Endothelial cell of umbilical vein (primary cell): Measurements from ENCODE around the gene FOXK1. TPM values are rescaled to one million over a fixed set of nuclear protein-coding genes. Genes with fewer than 3 reads are reported as not detected.
A peak's percentile ranks its signal among the peaks of the same experiment; 100 is the strongest.

Experiments used
- BruUV-seq: library from RNA; stranded (reverse); fragments of 400-500 nt; replicated peaks from 2 replicates; lab custom pipeline; 2021; lab: Mats Ljungman, UMichigan
- CTCF ChIA-PET: fragments of 300-600, 350-600 bp; sonication (Branson Sonifier 250); formaldehyde crosslinking; loops from one replicate; lab custom pipeline; 2021; ENCODE audit warnings: antibody characterized with exemption, inconsistent platforms; lab: Charles Lee
- POLR2A ChIA-PET: fragments of 300-600, 350-600 bp; sonication (Branson Sonifier 250); formaldehyde crosslinking; loops from one replicate; lab custom pipeline; 2021; ENCODE audit warnings: antibody characterized with exemption, inconsistent platforms; lab: Charles Lee
- DNase-seq: peaks from one replicate; pipeline ENCODE4 v3.0.0-alpha.2; 2011; ENCODE audit warnings: low read depth, low spot score
- FAIRE-seq: peaks from 2 replicates; lab custom pipeline; 2011; peaks lifted over from hg19 to GRCh38; lab: Jason Lieb, UNC
- H2AFZ ChIP-seq: 2 replicates; pipeline ENCODE4 v1.6.0; 2012; ENCODE audit warnings: low read depth, low read length, control low read depth, inconsistent platforms
- H3K27ac ChIP-seq: 2 replicates; pipeline ENCODE4 v1.5.1; 2011; ENCODE audit warnings: low read depth, mild to moderate bottlenecking, control low read depth, low read length, moderate library complexity; ENCODE audit not compliant: insufficient read depth
- H3K27me3 ChIP-seq, 2 experiments: 2 replicates each; pipeline versions ENCODE4 v1.6.0 to v1.6.1; 2011; ENCODE audit warnings: low read length in 2 of 2, mixed read lengths in 1 of 2; ENCODE audit not compliant: control insufficient read depth in 2 of 2, insufficient read depth in 2 of 2
- H3K36me3 ChIP-seq, 2 experiments: 2 replicates in 1 of 2; 3 replicates in 1 of 2; pipeline ENCODE4 v1.5.1; 2011; ENCODE audit warnings: low read length in 2 of 2, mild to moderate bottlenecking in 1 of 2, moderate library complexity in 1 of 2; ENCODE audit not compliant: control insufficient read depth in 2 of 2, insufficient read depth in 2 of 2; ENCODE audit errors: extremely low read depth in 1 of 2
- H3K4me1 ChIP-seq: 3 replicates; pipeline ENCODE4 v1.5.1; 2011; ENCODE audit warnings: mild to moderate bottlenecking, low read length; ENCODE audit not compliant: control insufficient read depth, insufficient read depth; ENCODE audit errors: extremely low read depth
- H3K4me2 ChIP-seq: 2 replicates; pipeline ENCODE4 v1.6.1; 2011; ENCODE audit warnings: low read length, control low read depth, mixed read lengths; ENCODE audit not compliant: insufficient read depth
- H3K4me3 ChIP-seq, 3 experiments: fragments of 200-600 bp in 1 of 3; sonication (generic), shearing (Covaris generic) in 1 of 3; replicated peaks in 1 of 3; 2 replicates each; pipeline ENCODE4 v1.5.1; 2011 to 2016; ENCODE audit warnings: control low read depth in 3 of 3, low read length in 3 of 3, mild to moderate bottlenecking in 2 of 3, inconsistent platforms in 1 of 3, low read depth in 1 of 3, moderate library complexity in 1 of 3; ENCODE audit not compliant: insufficient read depth in 1 of 3
- H3K79me2 ChIP-seq: 2 replicates; pipeline ENCODE4 v1.6.0; 2012; ENCODE audit warnings: low read length, inconsistent platforms; ENCODE audit not compliant: control insufficient read depth, insufficient read depth
- H3K9ac ChIP-seq: replicated peaks from 2 replicates; pipeline ENCODE3; 2011; ENCODE audit warnings: low read length, control low read depth; ENCODE audit not compliant: insufficient read depth; ENCODE audit errors: extremely low read depth
- H3K9me1 ChIP-seq: replicated peaks from 3 replicates; pipeline ENCODE4 v1.6.0; 2011; ENCODE audit warnings: mild to moderate bottlenecking, low read length; ENCODE audit not compliant: control insufficient read depth, insufficient read depth; ENCODE audit errors: extremely low read depth
- H3K9me3 ChIP-seq: replicated peaks from 2 replicates; pipeline ENCODE4 v1.5.1; 2012; ENCODE audit warnings: low read length, inconsistent platforms; ENCODE audit not compliant: control insufficient read depth, insufficient read depth
- H4K20me1 ChIP-seq: replicated peaks from 2 replicates; pipeline ENCODE3; 2011; ENCODE audit warnings: mild to moderate bottlenecking, low read length; ENCODE audit not compliant: control insufficient read depth, insufficient read depth; ENCODE audit errors: extremely low read depth
- CTCF ChIP-seq, 2 donors: IDR thresholded peaks; 1 replicate in 1 of 2; 2 replicates in 1 of 2; pipeline ENCODE4 v1.5.1; 2011; ENCODE audit warnings: low read length in 2 of 2, mild to moderate bottlenecking in 2 of 2, moderate library complexity in 2 of 2, control low read depth in 1 of 2, inconsistent platforms in 1 of 2, low read depth in 1 of 2; ENCODE audit not compliant: insufficient read depth in 1 of 2; ENCODE audit errors: extremely low read depth in 1 of 2
- EZH2 ChIP-seq: IDR thresholded peaks from 2 replicates; pipeline ENCODE4 v1.6.1; 2012; ENCODE audit warnings: borderline replicate concordance, low read depth, mild to moderate bottlenecking, moderate library complexity, low read length, inconsistent platforms; ENCODE audit not compliant: severe bottlenecking
- FOS ChIP-seq: IDR thresholded peaks from 2 replicates; pipeline ENCODE4 v1.6.1; 2011; ENCODE audit warnings: mild to moderate bottlenecking, low read length, moderate library complexity, borderline replicate concordance; ENCODE audit not compliant: insufficient read depth
- GATA2 ChIP-seq: IDR thresholded peaks from 2 replicates; pipeline ENCODE4 v1.7.0; 2011; ENCODE audit warnings: low read depth, mild to moderate bottlenecking, moderate library complexity, mixed read lengths, low read length; ENCODE audit not compliant: insufficient read length, insufficient read depth
- JUN ChIP-seq: IDR thresholded peaks from 2 replicates; pipeline ENCODE4 v1.6.1; 2011; ENCODE audit warnings: borderline replicate concordance, low read depth; ENCODE audit not compliant: insufficient read length, insufficient read depth
- MAX ChIP-seq: IDR thresholded peaks from 2 replicates; pipeline ENCODE4 v1.6.1; 2011; ENCODE audit not compliant: insufficient read depth, insufficient read length
- MYC ChIP-seq: IDR thresholded peaks from one replicate; pipeline ENCODE4 v1.6.1; 2011; ENCODE audit warnings: mild to moderate bottlenecking, low read depth, low read length
- POLR2A ChIP-seq: IDR thresholded peaks from 2 replicates; pipeline ENCODE4 v1.6.1; 2012; ENCODE audit warnings: low read depth, mild to moderate bottlenecking, control low read depth, low read length
- POLR2AphosphoS5 ChIP-seq: IDR thresholded peaks from 2 replicates; pipeline ENCODE4 v1.6.1; 2012; ENCODE audit warnings: low read depth, mild to moderate bottlenecking, control low read depth, low read length, moderate library complexity; ENCODE audit not compliant: insufficient read depth
- dilution Hi-C: fragments of 300-500 bp; cut with MboI; formaldehyde crosslinking; loops from one replicate; pipeline ENCODE4 v1.15.0; 2019; ENCODE audit warnings: low sequenced_read_pairs; ENCODE audit not compliant: extremely low pct_ligation_motif_present
- intact Hi-C: fragments of 100-400 bp; cut with micrococcal nuclease; formaldehyde crosslinking; loops from one replicate; pipeline ENCODE4 v1.10.0; 2022
- polyA plus RNA-seq, 4 experiments: library from polyadenylated mRNA; depleted of rRNA in 3 of 4; stranded (reverse) in 3 of 4; unstranded in 1 of 4; fragments of >200 nt; gene quantifications; 2 replicates each; pipeline versions ENCODE4 v1.2.1 to v1.2.3, GENCODE V29; 2011 to 2012; ENCODE audit warnings: missing spikeins in 1 of 4
- total RNA-seq: library from RNA; stranded (reverse); gene quantifications from 2 replicates; pipeline ENCODE4 v1.2.3, GENCODE V29; 2021

The FOXK1 gene
- total and polyA plus RNA-seq, 2 donors (not counting 3 experiments of a cell fraction or from before 2014, with no cell fraction given): 8.0 to 52.1 TPM

GRCh38 chr7:4682621-4683042 is 537 bp downstream of the FOXK1 start:
- Histone ChIP-seq H3K27me3 (no peaks in the 10 kb centered on the region), H3K27ac (peak overlapping the region; percentile 87), H3K9ac (peak overlapping the region; percentile 69), H3K4me2 (no peak overlapping the region), H3K4me1 (peaks cover 19% of the 10 kb centered on the region), H3K9me3 (no peaks in the 10 kb centered on the region), H2AFZ (no peak overlapping the region), H3K4me3 (peak overlapping the region; percentile 69 to 76 (median 74)), H3K36me3 (peaks cover 0 to 4% of the 10 kb centered on the region in 2 experiments), H3K79me2 (peaks cover 50% of the 10 kb centered on the region), H3K9me1 (no peaks in the 10 kb centered on the region), H4K20me1 (no peaks in the 10 kb centered on the region)
- dilution Hi-C loops: no loop called here
- BruUV-seq: no TSS peak
- TF ChIP-seq EZH2: no peak
- no peak for TF ChIP-seq POLR2AphosphoS5
- TF ChIP-seq MAX: no peak
- no peak for TF ChIP-seq MYC
- no peak for TF ChIP-seq CTCF (IDR thresholded peaks at IDR 0.05; ENCODE audit: extremely low read depth in 1 of 2, insufficient read depth in 1 of 2, low read depth in 1 of 2, low read length in 2 of 2)
- TF ChIP-seq FOS: no peak
- TF ChIP-seq GATA2: no peak
- TF ChIP-seq JUN: no peak
- no peak for TF ChIP-seq POLR2A
- CTCF ChIA-PET: interaction anchor here (1.1 to 2.9 kb wide), 5 partner anchors 18 to 65 kb away, joined by 3 to 19 read pairs (median 5); no protein-coding TSS in a partner anchor
- peak; percentile 42 for DNase-seq
- intact Hi-C loops: loop anchor here (1.0 kb wide), 1 partner anchor 41 kb away; no protein-coding TSS in a partner anchor
- POLR2A ChIA-PET: interaction anchor here (1.7 kb wide), 1 partner anchor 41 kb away, joined by 7 read pairs; no protein-coding TSS in a partner anchor
- FAIRE-seq: no peak
